Left renal cortex interstitium (tissue), 4 donors: ENCODE data around the gene PDE7B. TPM values are rescaled to one million over a fixed set of nuclear protein-coding genes. Genes with fewer than 3 reads are reported as not detected.
A peak's percentile ranks its signal among the peaks of the same experiment; 100 is the strongest.
"Not testable (repeated sequence)": the region's sequence is repeated elsewhere in the genome, so short reads cannot be mapped to it uniquely, and the experiment has no call there.

Experiments
- DNase-seq, 4 donors: peaks; one replicate each; pipeline ENCODE4 v3.0.0-alpha.2; 2013; ENCODE audit warnings: low read depth in 4 of 4, low spot score in 2 of 4, missing footprints in 1 of 4
- polyA plus RNA-seq, 4 donors: library from polyadenylated mRNA; unstranded; fragments of 120-200 nt; gene quantifications; one replicate each; pipeline ENCODE4 v1.2.1, GENCODE V29; 2013; ENCODE audit not compliant: insufficient read length in 4 of 4

The PDE7B gene
- polyA plus RNA-seq, 4 donors, result 6.7 to 10.0 (median 8.0) TPM

- no peak for DNase-seq
Observed at GRCh38 chr6:136213012-136213539, 361.6 kb downstream of the PDE7B start.

GRCh38 chr6:136213853-136214252 lies 362.4 kb downstream of the PDE7B start:
- DNase-seq, result no peak

- no peak for DNase-seq
Observed at GRCh38 chr6:136216503-136217401, 365.3 kb downstream of the PDE7B start.

- DNase-seq, result not testable (repeated sequence)
Observed at GRCh38 chr6:136224974-136225373, 373.5 kb downstream of the PDE7B start.

GRCh38 chr6:136225496-136225895 lies 374.0 kb downstream of the PDE7B start:
- no peak for DNase-seq

- DNase-seq, result peak in 1 of 4 donors; percentile 25
Observed at GRCh38 chr6:136226027-136226673, 374.6 kb downstream of the PDE7B start.

GRCh38 chr6:136226674-136227377 lies 375.3 kb downstream of the PDE7B start:
- no peak for DNase-seq

- DNase-seq, result no peak
Observed at GRCh38 chr6:136228814-136229213, 377.3 kb downstream of the PDE7B start.

GRCh38 chr6:136230219-136230853 lies 378.8 kb downstream of the PDE7B start:
- DNase-seq, result no peak

GRCh38 chr6:136232701-136233100 lies 381.2 kb downstream of the PDE7B start:
- no peak for DNase-seq

GRCh38 chr6:136235233-136235564 lies 383.7 kb downstream of the PDE7B start:
- no peak for DNase-seq

- DNase-seq, result no peak
Observed at GRCh38 chr6:136236466-136237293, 385.2 kb downstream of the PDE7B start.

GRCh38 chr6:136244061-136244616 lies 392.6 kb downstream of the PDE7B start:
- DNase-seq, result no peak
